Stimulated activated CD8-positive, alpha-beta memory T cell treated with anti-CD3 and anti-CD28 coated beads, Interleukin-4, amount 100 ng/mL, for 1 hour (primary cell): ENCODE results near the gene EPHA3.

Source experiments
- DNase-seq, 2 donors: peaks; one replicate each; pipeline ENCODE4 v3.0.0-alpha.2; 2020; ENCODE audit warnings: low read depth in 2 of 2, low spot score in 1 of 2

The EPHA3 gene

DNA sequence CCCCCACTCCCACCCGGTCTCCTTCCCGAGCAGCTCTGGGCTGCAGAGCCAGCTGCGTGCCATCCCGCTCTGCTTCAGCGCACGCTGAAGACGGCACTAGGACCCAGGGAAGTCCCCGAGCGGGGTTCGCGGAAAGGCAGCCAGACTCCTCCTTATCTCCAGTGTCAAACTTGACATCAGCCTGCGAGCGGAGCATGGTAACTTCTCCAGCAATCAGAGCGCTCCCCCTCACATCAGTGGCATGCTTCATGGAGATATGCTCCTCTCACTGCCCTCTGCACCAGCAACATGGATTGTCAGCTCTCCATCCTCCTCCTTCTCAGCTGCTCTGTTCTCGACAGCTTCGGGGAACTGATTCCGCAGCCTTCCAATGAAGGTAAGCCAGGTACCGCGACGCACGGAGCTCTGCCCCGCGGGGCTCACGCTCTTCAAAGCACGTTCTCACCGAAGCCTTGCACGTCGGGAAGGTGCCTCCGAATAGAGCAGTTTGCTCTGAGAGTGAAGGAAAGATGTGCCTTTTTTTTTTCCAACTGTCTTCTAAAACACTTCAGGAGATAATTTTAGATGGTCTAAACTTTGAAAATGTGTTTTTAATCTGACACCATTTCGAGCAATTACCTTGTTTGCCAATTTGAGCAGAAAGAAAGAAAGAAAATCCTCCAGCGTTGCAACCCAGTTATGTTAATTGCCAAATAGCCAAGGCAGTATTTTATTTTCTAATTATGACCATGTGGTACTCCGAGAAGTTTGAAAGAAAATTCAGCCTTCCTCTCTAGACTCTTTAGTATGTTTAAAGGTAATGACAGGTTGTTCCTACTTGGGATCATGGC is at the start of gene EPHA3:
TSS of gene EPHA3 (plus strand) at position 161 of the 830 bp plus-strand sequence. CDS start at position 289, 128 bp downstream.
- no peak for DNase-seq

DNA sequence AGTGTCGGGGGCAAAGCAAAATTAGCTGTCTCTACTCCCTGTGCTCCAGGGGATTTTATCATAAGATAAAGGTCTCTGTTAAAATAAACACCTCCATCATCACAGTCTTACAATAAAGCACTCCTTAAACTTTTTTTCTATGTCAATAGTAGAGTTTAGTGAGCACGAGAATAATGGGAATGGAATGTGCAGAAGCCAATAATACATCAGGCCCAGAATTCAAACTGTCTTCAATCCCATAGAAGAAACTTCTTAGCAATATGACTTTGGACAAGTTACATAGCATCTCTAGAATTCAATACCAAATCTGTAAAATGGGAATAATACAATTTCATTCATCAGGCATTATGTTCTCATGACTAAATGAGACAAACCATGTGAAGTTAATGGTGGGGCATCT is 49.0 kb upstream of the EPHA3 start:
- no peak for DNase-seq

DNA sequence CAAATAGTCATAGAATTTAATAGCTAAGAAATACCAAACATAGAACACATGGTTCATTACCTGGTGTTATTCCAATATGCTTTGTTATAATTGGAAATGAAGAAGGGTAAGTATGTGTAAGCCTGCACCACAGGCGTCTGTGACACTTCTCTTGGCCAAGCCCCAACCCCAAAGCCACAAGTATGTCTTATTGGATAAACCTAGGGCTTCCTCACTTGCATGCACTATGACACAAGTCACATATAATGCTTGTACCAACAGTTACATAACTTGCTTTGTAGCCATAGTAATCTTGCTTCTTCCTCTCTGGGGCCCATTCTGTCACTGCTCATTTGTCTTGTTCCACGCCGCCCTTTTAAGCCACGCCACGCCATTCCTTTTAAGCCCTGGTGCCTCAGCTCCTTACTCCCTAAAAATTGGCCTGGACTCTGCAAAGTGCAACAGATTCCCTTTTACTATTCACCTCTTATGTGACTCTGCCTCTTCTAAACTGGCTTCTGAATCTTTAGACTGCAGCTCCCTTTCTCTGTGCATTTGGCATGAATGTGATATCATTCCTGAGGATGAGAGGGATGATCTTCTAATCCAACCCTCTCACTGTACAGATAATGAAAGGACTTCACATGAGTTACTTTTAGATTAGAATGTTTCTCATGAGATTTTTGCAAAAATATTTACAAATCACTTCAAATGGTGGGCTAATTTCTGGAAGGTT is 48.1 kb upstream of the EPHA3 start:
- DNase-seq, result no peak

DNA sequence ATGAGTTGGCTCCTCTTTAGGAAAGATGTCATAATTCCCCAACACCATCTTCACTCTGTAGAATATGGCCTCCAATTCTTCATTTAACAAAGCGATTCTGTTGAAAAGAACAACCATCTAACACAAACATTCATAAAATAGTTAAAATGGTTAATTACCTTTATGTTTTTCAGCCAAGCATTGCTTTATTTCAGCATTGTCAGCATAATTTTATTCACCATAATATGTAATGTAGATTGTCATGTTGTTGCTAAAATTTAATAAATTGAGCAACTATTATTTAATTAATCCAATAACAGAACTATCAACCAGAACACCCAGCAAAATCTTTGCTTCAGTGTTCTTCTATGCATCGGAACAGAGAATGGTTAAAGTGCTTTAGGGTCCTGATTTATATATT is 46.2 kb upstream of the EPHA3 start:
- DNase-seq, result no peak

DNA sequence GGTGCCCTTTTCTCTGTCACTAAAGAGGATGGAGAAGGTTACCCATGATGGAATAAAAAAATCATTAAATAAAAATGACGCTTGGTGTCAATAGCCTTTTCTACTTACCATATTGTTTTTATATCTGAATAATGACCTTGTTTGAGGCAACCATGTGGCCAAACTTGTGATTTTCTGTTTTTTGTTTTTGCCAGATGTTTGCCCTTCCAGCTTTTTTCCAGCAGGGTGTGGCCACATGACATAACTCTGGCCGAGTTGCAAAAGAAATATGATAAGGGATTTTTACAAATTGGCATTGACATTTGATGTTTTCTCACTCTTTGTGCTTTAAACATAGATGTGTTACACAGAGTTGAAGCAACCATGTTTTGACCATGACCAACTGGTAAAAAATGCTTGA is 39.7 kb upstream of the EPHA3 start:
- no peak for DNase-seq

DNA sequence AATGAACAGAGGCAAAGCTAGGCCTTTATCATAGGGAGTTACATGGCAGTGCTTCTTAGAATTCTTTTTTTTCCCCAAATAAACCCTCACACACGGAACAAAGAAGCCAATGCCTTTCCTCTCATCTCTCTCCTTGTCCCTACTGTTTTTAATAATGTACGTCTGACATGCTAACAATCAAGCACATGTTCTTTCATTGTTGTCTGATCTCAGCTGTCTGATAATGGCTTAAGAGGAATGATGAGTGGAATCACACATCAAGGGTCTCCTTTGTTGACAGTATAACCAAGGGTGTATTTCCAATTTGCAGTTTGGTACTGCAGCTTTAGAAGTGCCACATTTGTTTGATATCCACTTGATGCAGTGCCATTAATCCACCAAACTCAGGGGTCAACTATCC is 34.8 kb upstream of the EPHA3 start:
- DNase-seq, result no peak

DNA sequence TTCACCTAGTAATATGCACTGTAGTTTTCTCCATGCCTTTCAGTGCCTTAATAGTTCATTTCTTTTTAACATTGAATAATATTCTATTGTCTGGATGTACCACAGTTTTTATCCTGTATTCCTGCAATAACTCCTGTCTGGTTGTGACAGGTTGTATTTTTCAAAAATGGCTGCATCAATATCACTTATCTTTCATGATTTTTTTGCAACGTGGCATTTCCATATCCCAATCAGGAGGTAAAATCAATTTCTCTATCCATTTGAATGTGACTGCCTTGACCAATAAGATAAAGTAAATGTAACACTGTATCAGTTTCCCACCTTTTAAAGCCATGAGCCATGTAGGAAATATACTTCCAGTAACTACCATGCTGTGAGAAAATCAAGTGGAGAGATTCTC is 27.5 kb upstream of the EPHA3 start:
- DNase-seq, result no peak

DNA sequence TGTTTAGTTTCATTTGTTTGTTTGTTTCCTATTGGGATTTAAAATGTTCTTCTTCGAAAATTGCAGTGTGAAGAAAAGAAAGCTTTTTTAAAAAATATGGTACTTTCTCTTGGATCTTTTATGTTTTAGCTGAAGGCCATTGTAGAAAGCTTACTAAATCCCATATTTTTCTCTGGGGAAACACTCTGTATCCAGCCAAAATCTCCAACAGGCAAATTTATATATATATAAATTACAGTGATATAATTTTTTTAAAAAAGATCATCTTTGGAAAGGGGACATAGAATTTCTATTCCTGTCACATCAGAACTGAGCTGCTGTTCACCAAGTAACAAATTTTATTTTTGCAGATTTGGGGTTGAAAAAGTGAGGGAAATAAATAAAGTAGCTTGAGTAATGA is 19.6 kb upstream of the EPHA3 start:
- no peak for DNase-seq

DNA sequence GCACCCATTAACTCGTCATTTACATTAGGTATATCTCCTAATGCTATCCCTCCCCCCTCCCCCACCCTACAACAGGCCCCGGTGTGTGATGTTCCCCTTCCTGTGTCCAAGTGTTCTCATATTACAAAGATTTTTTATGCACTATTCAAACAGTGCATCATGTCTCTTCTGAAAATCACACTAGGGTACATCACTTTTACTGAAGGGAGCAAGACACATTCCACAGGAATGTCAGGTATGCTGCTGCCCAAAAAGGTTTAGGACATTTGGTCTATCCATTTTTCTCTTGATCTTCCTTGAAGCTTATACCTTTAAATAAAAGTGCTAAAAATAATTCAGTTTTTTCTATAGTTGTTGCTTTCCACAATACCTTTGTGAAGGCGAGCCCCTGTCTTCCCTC is 9.2 kb upstream of the EPHA3 start:
- no peak for DNase-seq

DNA sequence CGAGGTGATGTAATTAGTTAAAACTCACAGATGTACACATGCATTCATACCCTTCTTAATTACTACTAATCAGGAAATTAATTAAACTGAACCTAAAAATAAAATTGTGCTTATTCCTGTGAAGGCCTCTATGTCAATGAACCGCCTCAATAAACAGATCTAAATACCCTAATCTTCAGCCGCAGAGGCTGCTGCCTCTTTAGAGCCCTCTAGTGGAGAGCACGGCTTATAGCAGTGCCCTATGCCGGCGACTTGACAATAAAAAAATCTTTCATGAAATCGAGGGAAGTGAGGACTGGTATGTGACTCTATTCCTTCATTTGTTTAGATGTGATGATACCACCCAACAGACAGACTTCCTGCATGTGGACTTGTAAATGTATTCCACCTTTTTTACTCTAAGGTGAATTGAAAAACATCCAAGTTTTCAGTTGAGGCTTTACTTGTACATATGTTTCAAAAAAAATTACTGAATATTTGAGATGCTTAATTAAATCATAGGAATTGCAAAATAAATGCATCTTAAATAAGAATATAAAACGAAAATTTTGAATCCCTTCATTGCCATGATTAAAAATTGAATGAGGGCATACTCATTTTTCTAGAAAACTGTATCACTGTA is 8.3 kb upstream of the EPHA3 start:
- no peak for DNase-seq

DNA sequence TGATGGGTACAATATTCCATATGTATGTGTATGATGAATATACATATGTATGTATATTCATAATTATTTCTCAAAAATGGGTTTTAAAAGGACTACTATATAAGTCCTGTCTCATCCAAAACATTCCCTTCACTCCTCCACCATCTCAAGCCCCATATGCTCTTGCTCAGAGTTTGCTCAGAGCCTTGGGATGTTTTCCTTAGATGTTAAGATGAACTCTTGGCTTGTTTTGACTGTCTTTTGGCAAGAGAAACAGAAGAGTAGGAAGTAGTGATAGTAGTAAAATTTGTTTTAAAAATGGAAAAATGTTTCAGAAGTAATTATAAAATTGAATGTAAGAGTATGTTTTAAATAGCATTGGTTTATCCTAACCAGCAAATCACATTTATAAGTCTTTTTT is 6.2 kb upstream of the EPHA3 start:
- no peak for DNase-seq

DNA sequence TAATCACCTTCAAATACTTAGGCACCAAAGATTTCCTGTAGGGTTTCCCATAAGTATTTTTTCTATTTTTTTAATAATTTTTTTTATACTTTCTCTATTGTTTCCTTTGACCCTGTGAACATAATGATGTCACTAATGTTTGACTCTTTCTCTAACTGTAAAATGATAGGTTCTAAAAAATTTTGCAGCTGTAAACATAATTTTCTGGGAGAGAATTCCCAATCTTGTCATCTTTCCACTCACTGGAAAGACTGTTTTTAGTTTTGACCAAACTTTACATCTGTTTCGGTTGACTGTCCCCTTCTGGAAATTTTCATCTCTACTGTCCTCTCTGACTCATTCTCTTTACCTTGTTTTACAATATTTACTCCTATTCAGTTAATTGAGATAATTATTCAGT is 5.5 kb upstream of the EPHA3 start:
- no peak for DNase-seq

DNA sequence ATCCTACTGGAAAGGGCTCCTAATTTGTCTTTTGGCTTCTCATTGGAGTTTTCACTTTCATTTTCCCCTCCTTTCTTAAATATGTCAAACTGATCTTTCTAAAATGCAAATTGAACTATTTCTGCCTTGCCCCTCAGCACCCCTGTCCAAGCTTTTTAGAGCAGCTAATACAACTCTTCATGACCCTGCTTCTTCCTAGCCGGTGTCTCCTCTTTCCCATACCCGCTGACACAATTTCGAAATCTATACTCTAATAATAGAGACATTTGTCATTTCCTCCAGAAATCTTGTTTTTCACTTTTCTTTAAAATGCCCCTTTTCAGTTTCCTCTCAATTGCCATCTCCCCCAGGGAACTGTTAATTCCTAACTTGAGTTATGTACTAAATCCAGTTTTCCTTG is 2.9 kb upstream of the EPHA3 start:
- DNase-seq, result no peak

DNA sequence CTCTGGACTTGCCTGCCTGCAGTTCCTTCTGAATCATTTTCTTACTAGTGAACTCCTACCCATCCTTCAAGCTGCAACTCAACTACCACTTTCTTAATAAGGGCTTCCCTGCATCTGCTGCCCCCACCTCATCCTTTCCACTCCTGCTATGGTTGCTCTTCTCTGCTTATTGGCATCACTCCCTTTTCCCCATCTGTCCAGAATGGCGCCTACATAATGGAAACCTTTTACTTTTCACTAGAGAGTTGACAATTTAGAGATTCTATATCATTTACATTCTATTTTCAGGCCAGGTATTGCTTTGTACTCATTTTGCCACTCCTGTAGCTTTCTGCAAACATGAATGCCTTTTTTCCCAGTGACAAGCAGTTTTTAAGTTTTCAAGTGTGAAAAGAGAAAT is 1.9 kb upstream of the EPHA3 start:
- no peak for DNase-seq

DNA sequence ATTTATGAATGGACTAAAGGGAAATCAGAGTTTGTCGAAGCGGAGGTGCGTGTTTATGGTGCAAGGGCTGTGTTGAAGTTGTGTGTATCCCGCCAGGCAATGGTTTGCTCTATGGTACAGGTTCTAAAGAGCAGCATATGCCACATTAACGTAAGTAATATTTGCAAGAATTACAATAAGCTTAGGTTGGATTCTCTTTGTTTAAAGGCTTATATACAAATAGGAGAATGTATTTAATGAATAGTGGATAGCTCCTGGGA is 800 bp downstream of the EPHA3 start:
- DNase-seq, result no peak

DNA sequence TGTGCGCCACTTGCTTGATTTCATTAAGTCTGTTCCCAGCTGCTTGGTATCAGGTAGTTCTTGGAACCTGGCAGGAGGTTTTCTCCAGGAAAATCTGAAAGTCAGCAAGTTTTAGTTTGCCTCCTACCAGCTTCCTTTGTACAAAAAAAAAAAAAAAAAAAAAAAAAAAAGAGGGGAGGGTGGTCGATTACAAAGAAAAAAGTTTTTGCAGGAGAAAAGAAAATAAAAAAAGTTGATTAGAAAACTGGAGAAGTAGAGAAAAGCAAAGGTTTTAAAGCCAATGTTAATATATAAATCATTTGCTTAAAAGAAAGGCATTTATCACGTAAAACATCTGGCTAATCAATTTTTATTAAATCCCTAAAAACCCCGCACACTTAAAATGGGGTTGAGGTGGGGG is 5.9 kb downstream of the EPHA3 start:
- DNase-seq, result no peak

DNA sequence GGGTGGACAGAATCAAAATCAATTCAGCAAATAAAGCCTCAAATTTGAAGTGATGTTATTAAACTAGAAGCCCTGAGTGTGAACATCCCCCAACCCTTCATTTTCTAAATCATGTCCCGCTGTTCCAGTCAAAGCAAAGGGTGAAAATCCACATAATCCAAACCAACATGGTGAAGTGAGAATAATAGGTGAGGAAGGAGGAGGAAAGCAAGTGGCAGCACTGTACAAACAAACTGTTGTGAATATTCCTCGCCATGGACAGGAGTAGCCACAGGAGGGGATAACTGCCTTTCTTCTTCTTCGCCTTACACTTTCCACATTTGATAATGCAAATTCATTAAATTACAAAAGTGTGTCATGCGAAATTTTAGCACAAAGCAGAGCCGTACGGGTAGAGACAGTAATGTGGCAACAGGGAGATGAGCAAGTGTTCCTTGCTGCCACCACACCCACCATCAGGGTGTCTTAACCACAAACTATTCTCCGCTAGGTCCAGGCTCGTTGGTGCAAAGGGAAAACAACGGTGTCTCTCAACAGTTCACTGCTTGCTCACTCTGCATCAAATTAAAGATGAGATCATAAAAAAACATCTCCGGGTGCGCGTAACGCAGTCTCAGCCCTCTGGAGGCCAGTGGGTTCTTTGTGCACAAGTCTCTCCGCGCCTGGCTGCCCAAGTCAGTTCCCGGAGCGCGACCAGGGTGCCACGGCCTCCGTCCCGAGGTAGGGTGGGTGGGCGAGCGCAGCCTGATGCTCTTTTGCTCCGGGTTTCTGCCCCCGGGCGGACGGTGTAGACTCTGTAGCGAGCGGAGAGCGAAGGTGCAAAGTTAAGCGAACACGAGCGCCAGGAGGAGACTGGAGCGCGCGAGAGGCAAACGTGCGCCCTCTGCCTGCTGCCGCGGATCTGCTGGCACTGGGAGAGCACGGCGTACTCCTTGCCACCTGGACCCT is 6.7 kb downstream of the EPHA3 start:
- DNase-seq, result no peak

DNA sequence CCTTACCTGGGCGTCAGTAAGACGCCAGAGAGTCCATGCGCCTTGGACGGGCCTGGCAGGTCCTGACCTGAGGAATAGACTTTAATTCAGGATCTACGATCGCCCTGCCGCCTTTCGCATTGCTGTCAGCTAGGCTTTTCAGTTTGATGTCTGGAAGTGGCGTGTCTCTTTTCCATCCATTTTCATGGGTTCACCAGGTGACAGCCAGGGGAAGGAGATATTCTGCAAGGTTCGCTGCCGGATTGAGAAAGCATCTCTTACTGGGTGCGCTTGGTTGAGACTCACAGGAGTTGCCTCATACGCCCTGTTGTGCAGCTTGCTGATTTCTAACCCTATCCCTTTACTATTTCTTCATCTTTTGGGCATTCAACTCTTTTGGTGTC is 7.4 kb downstream of the EPHA3 start:
- DNase-seq, result no peak

DNA sequence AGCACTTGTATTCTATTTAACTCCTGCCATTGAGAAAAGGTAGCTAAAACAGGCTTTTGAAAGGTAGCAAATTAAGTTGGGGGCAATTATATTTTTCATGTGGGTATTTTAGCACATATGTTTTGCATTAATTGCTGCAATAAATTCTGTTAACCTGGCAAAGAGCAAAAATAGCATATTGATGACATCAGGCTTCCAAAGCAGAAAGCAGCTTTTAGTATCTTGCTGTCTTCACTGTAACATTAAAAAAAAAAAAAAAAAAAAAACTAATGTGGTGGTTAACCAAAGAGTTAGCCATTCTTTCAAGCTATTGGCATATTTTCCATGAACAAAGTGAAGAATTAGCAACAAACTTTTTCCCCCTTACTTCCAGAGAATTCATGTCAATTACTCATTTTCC is 9.1 kb downstream of the EPHA3 start:
- DNase-seq, result no peak

DNA sequence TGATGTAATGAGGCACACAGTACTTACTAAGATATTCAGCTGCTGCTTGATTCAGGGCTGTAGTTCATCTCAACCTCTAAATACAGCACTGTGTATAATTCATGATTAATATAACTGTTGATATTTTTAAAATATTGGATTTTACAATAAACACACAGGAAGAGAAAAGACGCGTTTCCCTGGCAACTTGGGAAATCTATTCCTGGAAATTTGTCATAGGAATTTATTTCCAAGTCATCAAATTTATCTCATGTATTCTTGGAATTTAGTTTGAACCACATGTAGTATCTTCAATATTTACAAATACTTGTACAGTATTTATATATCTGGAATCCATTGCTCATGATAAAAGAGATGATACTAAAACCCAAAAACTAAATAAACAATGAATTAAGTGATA is 30.6 kb downstream of the EPHA3 start:
- no peak for DNase-seq

DNA sequence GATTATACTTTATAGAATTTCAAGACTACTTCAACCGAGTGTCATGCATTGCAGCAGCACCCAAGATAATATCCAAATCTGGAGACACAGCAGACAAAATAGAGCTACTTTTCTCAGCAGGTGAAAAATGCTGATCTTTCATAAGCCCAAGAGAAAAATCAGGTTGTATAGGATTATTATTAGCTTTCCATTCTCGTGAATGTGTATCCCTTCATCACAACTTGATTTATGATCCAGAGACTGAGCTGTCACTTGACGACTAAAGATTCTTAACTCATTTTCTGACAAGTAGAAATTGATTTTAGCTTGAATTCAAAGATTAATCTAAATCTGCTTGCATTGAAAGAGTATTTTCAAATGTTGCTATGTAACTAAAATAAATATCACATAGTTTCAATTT is 32.4 kb downstream of the EPHA3 start:
- no peak for DNase-seq

DNA sequence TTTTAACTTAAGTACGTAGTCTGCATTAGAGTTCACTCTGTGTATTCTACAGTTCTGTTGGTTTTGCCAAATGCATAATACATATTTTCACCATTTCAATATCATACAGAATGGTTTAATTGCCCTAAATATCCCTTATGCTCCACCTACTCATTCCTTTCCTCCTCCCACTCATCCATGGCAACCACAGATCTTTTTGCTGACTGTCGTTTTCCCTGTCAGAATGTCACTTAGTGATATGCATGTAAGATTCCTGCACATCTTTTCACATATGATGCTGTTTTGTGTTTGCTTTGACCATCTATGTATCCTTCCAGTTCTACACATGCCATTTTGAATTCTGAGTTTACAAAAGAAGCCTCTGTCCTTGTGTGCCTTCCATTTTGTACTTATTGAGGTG is 36.7 kb downstream of the EPHA3 start:
- DNase-seq, result no peak
